HEK293 (cell line): ENCODE results near the gene CAMKK1.

Experiments used
- GLI2 ChIP-seq: fragments of 450-650 bp; formaldehyde crosslinking; IDR thresholded peaks from 2 replicates; pipeline ENCODE4; 2017; ENCODE audit warnings: missing biosample characterization, missing genetic modification characterization, low read depth, borderline replicate concordance
- GLI4 ChIP-seq: fragments of 450-650 bp; formaldehyde crosslinking; IDR thresholded peaks from 2 replicates; pipeline ENCODE4 v1.5.1; 2016; ENCODE audit warnings: missing biosample characterization, missing genetic modification characterization
- IKZF3 ChIP-seq: fragments of 450-650 bp; IDR thresholded peaks from 2 replicates; pipeline ENCODE4 v1.5.0; 2018; ENCODE audit warnings: missing biosample characterization, mild to moderate bottlenecking, missing genetic modification characterization, moderate library complexity
- ZBTB11 ChIP-seq: fragments of 450-650 bp; formaldehyde crosslinking; conservative IDR thresholded peaks from 2 replicates; pipeline ENCODE4 v1.5.1; 2016; ENCODE audit warnings: low read depth, missing biosample characterization, missing genetic modification characterization
- ZBTB17 ChIP-seq: fragments of 450-650 bp; formaldehyde crosslinking; IDR thresholded peaks from 2 replicates; pipeline ENCODE4 v1.5.1; 2016; ENCODE audit warnings: missing biosample characterization, missing genetic modification characterization
- ZFP37 ChIP-seq: fragments of 450-650 bp; formaldehyde crosslinking; IDR thresholded peaks from 2 replicates; pipeline ENCODE4 v1.5.1; 2016; ENCODE audit warnings: missing biosample characterization, missing genetic modification characterization
- ZNF114 ChIP-seq: fragments of 450-650 bp; formaldehyde crosslinking; IDR thresholded peaks from 2 replicates; pipeline ENCODE4 v1.5.0; 2017; ENCODE audit warnings: missing biosample characterization, missing genetic modification characterization
- ZNF121 ChIP-seq: fragments of 450-650 bp; formaldehyde crosslinking; IDR thresholded peaks from 2 replicates; pipeline ENCODE4 v1.5.1; 2016; ENCODE audit warnings: missing biosample characterization, missing genetic modification characterization
- ZNF146 ChIP-seq: fragments of 450-650 bp; formaldehyde crosslinking; IDR thresholded peaks from 2 replicates; pipeline ENCODE4 v1.5.1; 2016; ENCODE audit warnings: missing biosample characterization, missing genetic modification characterization
- ZNF16 ChIP-seq: fragments of 450-650 bp; formaldehyde crosslinking; IDR thresholded peaks from 2 replicates; pipeline ENCODE4 v1.5.1; 2016; ENCODE audit warnings: low read depth, missing biosample characterization, missing genetic modification characterization
- ZNF221 ChIP-seq: fragments of 450-650 bp; formaldehyde crosslinking; IDR thresholded peaks from 2 replicates; pipeline ENCODE4 v1.5.1; 2017; ENCODE audit warnings: missing biosample characterization, missing genetic modification characterization, borderline replicate concordance
- ZNF302 ChIP-seq: fragments of 450-650 bp; formaldehyde crosslinking; IDR thresholded peaks from 2 replicates; pipeline ENCODE4 v1.5.1; 2016; ENCODE audit warnings: missing biosample characterization, missing genetic modification characterization, low read depth
- ZNF335 ChIP-seq: fragments of 450-650 bp; formaldehyde crosslinking; conservative IDR thresholded peaks from 2 replicates; pipeline ENCODE4 v1.5.1; 2016; ENCODE audit warnings: missing biosample characterization, missing genetic modification characterization
- ZNF473 ChIP-seq: fragments of 450-650 bp; formaldehyde crosslinking; IDR thresholded peaks from 2 replicates; pipeline ENCODE4 v1.5.1; 2017; ENCODE audit warnings: missing biosample characterization, missing genetic modification characterization
- ZNF549 ChIP-seq: fragments of 450-650 bp; IDR thresholded peaks from 2 replicates; pipeline ENCODE4 v1.5.1; 2018; ENCODE audit warnings: missing biosample characterization, missing genetic modification characterization, mild to moderate bottlenecking, inconsistent platforms, moderate library complexity
- ZNF596 ChIP-seq: fragments of 450-650 bp; IDR thresholded peaks from 2 replicates; pipeline ENCODE4 v1.5.0; 2018; ENCODE audit warnings: missing biosample characterization, mild to moderate bottlenecking, missing genetic modification characterization, moderate library complexity
- ZNF624 ChIP-seq: fragments of 450-650 bp; formaldehyde crosslinking; IDR thresholded peaks from 2 replicates; pipeline ENCODE4 v1.5.1; 2017; ENCODE audit warnings: missing biosample characterization, missing genetic modification characterization
- ZNF658 ChIP-seq: fragments of 450-650 bp; formaldehyde crosslinking; IDR thresholded peaks from 2 replicates; pipeline ENCODE4; 2016; ENCODE audit warnings: missing biosample characterization, missing genetic modification characterization
- ZNF660 ChIP-seq: fragments of 450-650 bp; IDR thresholded peaks from 2 replicates; pipeline ENCODE4 v1.5.1; 2018; ENCODE audit warnings: missing biosample characterization, mild to moderate bottlenecking, missing genetic modification characterization
- ZNF776 ChIP-seq: fragments of 450-650 bp; formaldehyde crosslinking; IDR thresholded peaks from 2 replicates; pipeline ENCODE4 v1.5.0; 2017; ENCODE audit warnings: missing biosample characterization, missing genetic modification characterization, borderline replicate concordance
- ZNF837 ChIP-seq: fragments of 450-650 bp; formaldehyde crosslinking; IDR thresholded peaks from 2 replicates; pipeline ENCODE4 v1.5.1; 2016; ENCODE audit warnings: missing biosample characterization, missing genetic modification characterization
- ZSCAN23 ChIP-seq: fragments of 450-650 bp; formaldehyde crosslinking; IDR thresholded peaks from 2 replicates; pipeline ENCODE4 v1.5.1; 2016; ENCODE audit warnings: missing biosample characterization, missing genetic modification characterization
- TF ChIP-seq, protein P1 (sequence below): fragments of 450-650 bp; IDR thresholded peaks from 2 replicates; pipeline ENCODE4 v1.5.1; 2018; ENCODE audit warnings: missing biosample characterization, missing genetic modification characterization
- TF ChIP-seq, protein P2 (sequence below): fragments of 450-650 bp; formaldehyde crosslinking; IDR thresholded peaks from 2 replicates; pipeline ENCODE4 v1.5.1; 2016; ENCODE audit warnings: missing biosample characterization, missing genetic modification characterization
- TF ChIP-seq, protein P3 (sequence below): fragments of 450-650 bp; formaldehyde crosslinking; IDR thresholded peaks from 2 replicates; pipeline ENCODE4 v1.5.1; 2016; ENCODE audit warnings: missing biosample characterization, missing genetic modification characterization
- TF ChIP-seq, protein P4 (sequence below): fragments of 450-650 bp; formaldehyde crosslinking; IDR thresholded peaks from 2 replicates; pipeline ENCODE4 v1.5.1; 2016; ENCODE audit warnings: missing biosample characterization, missing genetic modification characterization, low read depth
- TF ChIP-seq, protein P5 (sequence below): fragments of 450-650 bp; formaldehyde crosslinking; IDR thresholded peaks from 2 replicates; pipeline ENCODE4 v1.5.1; 2017; ENCODE audit warnings: missing biosample characterization, missing genetic modification characterization
- TF ChIP-seq, protein P6 (sequence below): fragments of 450-650 bp; formaldehyde crosslinking; IDR thresholded peaks from 2 replicates; pipeline ENCODE4 v1.5.1; 2016; ENCODE audit warnings: missing biosample characterization, missing genetic modification characterization

CAMKK1 gene

DNA sequence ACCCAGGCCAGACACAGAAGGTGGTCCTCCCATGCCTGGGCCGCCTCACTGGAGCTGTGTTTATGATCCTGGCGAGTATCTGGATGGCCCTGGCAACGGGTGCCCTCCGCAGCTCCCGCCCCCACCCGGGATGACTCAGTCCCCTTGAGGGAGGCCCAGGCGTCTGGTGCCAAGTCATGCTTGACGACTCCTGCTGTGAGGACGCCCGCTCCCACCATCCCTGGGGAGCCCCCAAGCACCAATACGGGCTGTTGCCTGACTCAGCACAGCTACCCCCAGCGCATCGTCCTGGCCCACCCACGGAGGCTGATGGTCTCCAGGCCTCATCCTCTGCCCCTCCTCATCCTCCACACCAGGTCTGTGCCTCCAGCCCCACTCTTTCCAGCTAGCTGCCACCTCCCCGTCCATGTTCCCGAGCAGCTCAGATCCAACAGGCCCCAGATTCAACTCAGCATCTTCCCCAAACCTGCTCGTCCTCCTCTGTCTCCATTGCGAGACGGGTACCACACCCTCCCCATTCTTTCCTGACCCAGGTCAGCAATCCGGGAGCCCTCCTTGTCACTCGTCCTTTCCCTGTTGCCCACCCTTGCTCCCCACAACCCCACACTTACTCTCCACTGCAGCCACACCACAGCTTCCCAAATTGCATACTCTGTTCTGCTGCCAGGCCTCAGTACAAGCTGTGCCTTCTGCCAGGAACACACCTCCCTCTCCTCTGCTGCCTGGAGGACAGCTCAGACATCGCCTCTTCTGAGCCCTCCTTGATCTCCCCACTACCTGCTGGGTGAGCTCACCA is 2.6 kb downstream of the CAMKK1 start (continued):
- TF ChIP-seq, protein P1, sequence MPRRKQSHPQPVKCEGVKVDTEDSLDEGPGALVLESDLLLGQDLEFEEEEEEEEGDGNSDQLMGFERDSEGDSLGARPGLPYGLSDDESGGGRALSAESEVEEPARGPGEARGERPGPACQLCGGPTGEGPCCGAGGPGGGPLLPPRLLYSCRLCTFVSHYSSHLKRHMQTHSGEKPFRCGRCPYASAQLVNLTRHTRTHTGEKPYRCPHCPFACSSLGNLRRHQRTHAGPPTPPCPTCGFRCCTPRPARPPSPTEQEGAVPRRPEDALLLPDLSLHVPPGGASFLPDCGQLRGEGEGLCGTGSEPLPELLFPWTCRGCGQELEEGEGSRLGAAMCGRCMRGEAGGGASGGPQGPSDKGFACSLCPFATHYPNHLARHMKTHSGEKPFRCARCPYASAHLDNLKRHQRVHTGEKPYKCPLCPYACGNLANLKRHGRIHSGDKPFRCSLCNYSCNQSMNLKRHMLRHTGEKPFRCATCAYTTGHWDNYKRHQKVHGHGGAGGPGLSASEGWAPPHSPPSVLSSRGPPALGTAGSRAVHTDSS (tag by site-specific recombination), result peak; percentile 87
- TF ChIP-seq, protein P2, sequence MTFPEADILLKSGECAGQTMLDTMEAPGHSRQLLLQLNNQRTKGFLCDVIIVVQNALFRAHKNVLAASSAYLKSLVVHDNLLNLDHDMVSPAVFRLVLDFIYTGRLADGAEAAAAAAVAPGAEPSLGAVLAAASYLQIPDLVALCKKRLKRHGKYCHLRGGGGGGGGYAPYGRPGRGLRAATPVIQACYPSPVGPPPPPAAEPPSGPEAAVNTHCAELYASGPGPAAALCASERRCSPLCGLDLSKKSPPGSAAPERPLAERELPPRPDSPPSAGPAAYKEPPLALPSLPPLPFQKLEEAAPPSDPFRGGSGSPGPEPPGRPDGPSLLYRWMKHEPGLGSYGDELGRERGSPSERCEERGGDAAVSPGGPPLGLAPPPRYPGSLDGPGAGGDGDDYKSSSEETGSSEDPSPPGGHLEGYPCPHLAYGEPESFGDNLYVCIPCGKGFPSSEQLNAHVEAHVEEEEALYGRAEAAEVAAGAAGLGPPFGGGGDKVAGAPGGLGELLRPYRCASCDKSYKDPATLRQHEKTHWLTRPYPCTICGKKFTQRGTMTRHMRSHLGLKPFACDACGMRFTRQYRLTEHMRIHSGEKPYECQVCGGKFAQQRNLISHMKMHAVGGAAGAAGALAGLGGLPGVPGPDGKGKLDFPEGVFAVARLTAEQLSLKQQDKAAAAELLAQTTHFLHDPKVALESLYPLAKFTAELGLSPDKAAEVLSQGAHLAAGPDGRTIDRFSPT (tag by site-specific recombination), result peak; percentile 98
- TF ChIP-seq, protein P3, sequence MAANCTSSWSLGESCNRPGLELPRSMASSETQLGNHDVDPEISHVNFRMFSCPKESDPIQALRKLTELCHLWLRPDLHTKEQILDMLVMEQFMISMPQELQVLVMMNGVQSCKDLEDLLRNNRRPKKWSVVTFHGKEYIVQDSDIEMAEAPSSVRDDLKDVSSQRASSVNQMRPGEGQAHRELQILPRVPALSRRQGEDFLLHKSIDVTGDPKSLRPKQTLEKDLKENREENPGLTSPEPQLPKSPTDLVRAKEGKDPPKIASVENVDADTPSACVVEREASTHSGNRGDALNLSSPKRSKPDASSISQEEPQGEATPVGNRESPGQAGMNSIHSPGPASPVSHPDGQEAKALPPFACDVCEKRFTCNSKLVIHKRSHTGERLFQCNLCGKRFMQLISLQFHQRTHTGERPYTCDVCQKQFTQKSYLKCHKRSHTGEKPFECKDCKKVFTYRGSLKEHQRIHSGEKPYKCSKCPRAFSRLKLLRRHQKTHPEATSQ (tag by site-specific recombination), result peak; percentile 97
- peak; percentile 98 for TF ChIP-seq IKZF3 (tag by site-specific recombination)
- peak; percentile 43; the same call in 1 of the 2 replicates for TF ChIP-seq ZNF658 (tag by site-specific recombination)
- no peak for TF ChIP-seq ZNF624
- TF ChIP-seq, protein P4, sequence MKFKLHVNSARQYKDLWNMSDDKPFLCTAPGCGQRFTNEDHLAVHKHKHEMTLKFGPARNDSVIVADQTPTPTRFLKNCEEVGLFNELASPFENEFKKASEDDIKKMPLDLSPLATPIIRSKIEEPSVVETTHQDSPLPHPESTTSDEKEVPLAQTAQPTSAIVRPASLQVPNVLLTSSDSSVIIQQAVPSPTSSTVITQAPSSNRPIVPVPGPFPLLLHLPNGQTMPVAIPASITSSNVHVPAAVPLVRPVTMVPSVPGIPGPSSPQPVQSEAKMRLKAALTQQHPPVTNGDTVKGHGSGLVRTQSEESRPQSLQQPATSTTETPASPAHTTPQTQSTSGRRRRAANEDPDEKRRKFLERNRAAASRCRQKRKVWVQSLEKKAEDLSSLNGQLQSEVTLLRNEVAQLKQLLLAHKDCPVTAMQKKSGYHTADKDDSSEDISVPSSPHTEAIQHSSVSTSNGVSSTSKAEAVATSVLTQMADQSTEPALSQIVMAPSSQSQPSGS, result peak; percentile 74
- peak; percentile 84 for TF ChIP-seq ZNF121 (tag by site-specific recombination)
- TF ChIP-seq ZNF473 (tag by site-specific recombination), result peak; percentile 90; the same call in 1 of the 2 replicates
- peak; percentile 84 for TF ChIP-seq ZNF335
- TF ChIP-seq GLI2 (tag by site-specific recombination), result peak; percentile 97; the same call in 1 of the 2 replicates
- TF ChIP-seq, protein P5, sequence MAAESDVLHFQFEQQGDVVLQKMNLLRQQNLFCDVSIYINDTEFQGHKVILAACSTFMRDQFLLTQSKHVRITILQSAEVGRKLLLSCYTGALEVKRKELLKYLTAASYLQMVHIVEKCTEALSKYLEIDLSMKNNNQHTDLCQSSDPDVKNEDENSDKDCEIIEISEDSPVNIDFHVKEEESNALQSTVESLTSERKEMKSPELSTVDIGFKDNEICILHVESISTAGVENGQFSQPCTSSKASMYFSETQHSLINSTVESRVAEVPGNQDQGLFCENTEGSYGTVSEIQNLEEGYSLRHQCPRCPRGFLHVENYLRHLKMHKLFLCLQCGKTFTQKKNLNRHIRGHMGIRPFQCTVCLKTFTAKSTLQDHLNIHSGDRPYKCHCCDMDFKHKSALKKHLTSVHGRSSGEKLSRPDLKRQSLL (tag by site-specific recombination), result peak; percentile 62; the same call in 1 of the 2 replicates
- TF ChIP-seq ZNF221 (tag by site-specific recombination), result no peak
- no peak for TF ChIP-seq ZBTB11 (tag by site-specific recombination)
- no peak for TF ChIP-seq ZNF114
- peak; percentile 96 for TF ChIP-seq ZNF146 (tag by site-specific recombination)
- TF ChIP-seq ZNF660 (tag by site-specific recombination), result peak; percentile 91
- peak; percentile 42; the same call in 1 of the 2 replicates for TF ChIP-seq ZNF837
- peak; percentile 96 for TF ChIP-seq ZBTB17 (tag by site-specific recombination)
- TF ChIP-seq, protein P6, sequence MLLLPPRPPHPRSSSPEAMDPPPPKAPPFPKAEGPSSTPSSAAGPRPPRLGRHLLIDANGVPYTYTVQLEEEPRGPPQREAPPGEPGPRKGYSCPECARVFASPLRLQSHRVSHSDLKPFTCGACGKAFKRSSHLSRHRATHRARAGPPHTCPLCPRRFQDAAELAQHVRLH (tag by site-specific recombination), result peak; percentile 66; the same call in 1 of the 2 replicates
- TF ChIP-seq ZNF549 (tag by site-specific recombination), result no peak
- no peak; the same call in 1 of the 2 replicates for TF ChIP-seq ZNF16
- TF ChIP-seq ZNF596 (tag by site-specific recombination), result peak; percentile 35; the same call in 1 of the 2 replicates
- peak; percentile 98 for TF ChIP-seq ZFP37 (tag by site-specific recombination)
- TF ChIP-seq ZSCAN23 (tag by site-specific recombination), result peak; percentile 100
- TF ChIP-seq ZNF302, result no peak
- no peak; the same call in 1 of the 2 replicates for TF ChIP-seq ZNF776 (tag by site-specific recombination)
- peak; percentile 95 for TF ChIP-seq GLI4 (tag by site-specific recombination)
